Measurements from ENCODE around the gene RTP3. TPM values are rescaled to one million over a fixed set of nuclear protein-coding genes. Genes with fewer than 3 reads are reported as not detected.

Gene RTP3
- total and polyA plus RNA-seq, 2 of the 4 experiments (the other 2 are of a cell fraction): 0.18 to 0.26 TPM

- no peaks in the 10 kb centered on the region for H4K20me1 ChIP-seq (ENCODE audit: insufficient read depth, low read length)
- in situ Hi-C loops (cut with MboI; ENCODE audit: low sequenced_read_pairs) (no loop called here), dilution Hi-C loops (cut with HindIII; ENCODE audit: low sequenced_read_pairs, unreplicated experiment) (no loop called here), intact Hi-C loops (cut with micrococcal nuclease) (no loop called here)
- H4K5ac ChIP-seq (ENCODE audit: low read depth, low read length): no peak overlapping the region
- no peak overlapping the region for H3K56ac ChIP-seq (ENCODE audit: extremely low read depth, insufficient read depth, low read length)
- H3K79me1 ChIP-seq (ENCODE audit: low read depth in 1 of 2, low read length in 2 of 2): no peaks in the 10 kb centered on the region
- H3K36me3 ChIP-seq (ENCODE audit: control insufficient read depth, insufficient read depth, low read length): no peaks in the 10 kb centered on the region
- TF ChIP-seq, protein P1, sequence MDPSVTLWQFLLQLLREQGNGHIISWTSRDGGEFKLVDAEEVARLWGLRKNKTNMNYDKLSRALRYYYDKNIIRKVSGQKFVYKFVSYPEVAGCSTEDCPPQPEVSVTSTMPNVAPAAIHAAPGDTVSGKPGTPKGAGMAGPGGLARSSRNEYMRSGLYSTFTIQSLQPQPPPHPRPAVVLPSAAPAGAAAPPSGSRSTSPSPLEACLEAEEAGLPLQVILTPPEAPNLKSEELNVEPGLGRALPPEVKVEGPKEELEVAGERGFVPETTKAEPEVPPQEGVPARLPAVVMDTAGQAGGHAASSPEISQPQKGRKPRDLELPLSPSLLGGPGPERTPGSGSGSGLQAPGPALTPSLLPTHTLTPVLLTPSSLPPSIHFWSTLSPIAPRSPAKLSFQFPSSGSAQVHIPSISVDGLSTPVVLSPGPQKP (IDR thresholded peaks at IDR 0.05; ENCODE audit: borderline replicate concordance, low read depth, low read length): no peak
- TF ChIP-seq RCOR1 (IDR thresholded peaks at IDR 0.05; ENCODE audit: insufficient replicate concordance, low read length) (no peak), MAZ (IDR thresholded peaks at IDR 0.05; ENCODE audit: borderline replicate concordance, low read depth, low read length) (no peak)
- no peaks in the 10 kb centered on the region for H3K9me1 ChIP-seq (ENCODE audit: insufficient read depth, low read length)
- no peak overlapping the region for H3K18ac ChIP-seq (ENCODE audit: low read depth, low read length)
- DNase-seq (no peak), ATAC-seq (ENCODE audit: low read depth) (no peak)
- no CpG with 5 or more reads among the region's 5 CpGs for WGBS, 2 experiments (ENCODE audit: extremely low coverage in 2 of 2, insufficient read length in 1 of 2)
- H3K27me3 ChIP-seq (ENCODE audit: control insufficient read depth, insufficient read depth, low read length): peaks cover 57% of the 10 kb centered on the region
- H4K91ac ChIP-seq (ENCODE audit: insufficient read depth, low read depth, low read length): no peak overlapping the region
- no peak overlapping the region for H3K4me3 ChIP-seq (ENCODE audit: insufficient read depth, low read depth, low read length)
- no peak overlapping the region for H2AK5ac ChIP-seq (ENCODE audit: low read depth, low read length)
- no peak overlapping the region for H3K23ac ChIP-seq (ENCODE audit: low read depth, low read length)
- H2BK5ac ChIP-seq (ENCODE audit: low read depth, low read length, poor library complexity, severe bottlenecking): no peak overlapping the region
- H2BK15ac ChIP-seq (ENCODE audit: low read depth, low read length): no peak overlapping the region
- H2AFZ ChIP-seq (replicated peaks; ENCODE audit: low read length, poor library complexity): no peak overlapping the region
- H2AK9ac ChIP-seq (replicated peaks; ENCODE audit: low read depth, low read length, poor library complexity): no peak overlapping the region
- ChIA-PET POLR2A (ENCODE audit: unreplicated experiment) (no interaction called here), CTCF (interaction anchor here (1.0 kb wide), 1 partner anchor 21 kb away, joined by 5 read pairs; no protein-coding TSS in a partner anchor)
- no TSS peak for BruUV-seq (replicated peaks)
- H4K8ac ChIP-seq (ENCODE audit: low read depth in 2 of 2, low read length in 2 of 2): no peak overlapping the region
- no peak overlapping the region for H3K4ac ChIP-seq (ENCODE audit: low read depth, low read length)
- H3K9ac ChIP-seq (ENCODE audit: low read depth, low read length): no peak overlapping the region
- H3K14ac ChIP-seq (replicated peaks; ENCODE audit: low read depth, low read length): no peak overlapping the region
- H2BK120ac ChIP-seq (ENCODE audit: low read depth, low read length): no peak overlapping the region
- no peak overlapping the region for H3K27ac ChIP-seq (ENCODE audit: insufficient read depth, low read length)
- no peak overlapping the region for H2BK20ac ChIP-seq (ENCODE audit: low read depth, low read length)
- no peak overlapping the region for H3K4me2 ChIP-seq (ENCODE audit: low read depth, low read length)
- H3K4me1 ChIP-seq (ENCODE audit: control insufficient read depth, insufficient read depth, low read length): no peaks in the 10 kb centered on the region
- peaks cover 12% of the 10 kb centered on the region for H3K9me3 ChIP-seq (ENCODE audit: control insufficient read depth, insufficient read depth, low read length)
These were observed 26.3 kb upstream of the RTP3 start for GRCh38 chr3:46471371-46471914.

Data from IMR-90 (cell line).